ENCODE measurements around the gene CDY2B.
"Not testable (repeated sequence)": the region's sequence is repeated elsewhere in the genome, so short reads cannot be mapped to it uniquely, and the experiment has no call there.

GRCh38 chrY:17832149-17832548, 47.9 kb downstream of the CDY2B start:
- not testable (repeated sequence) for TF ChIP-seq CTCF (IDR thresholded peaks at IDR 0.05; ENCODE audit: insufficient read depth, low read depth, low read length); EZH2 (IDR thresholded peaks at IDR 0.05; ENCODE audit: insufficient read depth, low read length)
